PC-9 (cell line): Measurements from ENCODE around the gene EIF4ENIF1. TPM values are rescaled to one million over a fixed set of nuclear protein-coding genes. Genes with fewer than 3 reads are reported as not detected.
A peak's percentile ranks its signal among the peaks of the same experiment; 100 is the strongest.

Experiments
- Bru-seq: library from RNA; stranded (reverse); fragments of 400-500 nt; gene quantifications from one replicate; lab custom pipeline; 2021; lab: Mats Ljungman, UMichigan
- BruChase-seq, 2 experiments: library from RNA; stranded (reverse); fragments of 400-500 nt; gene quantifications; one replicate each; lab custom pipeline; 2021; lab: Mats Ljungman, UMichigan
- BruUV-seq: library from RNA; stranded (reverse); fragments of 400-500 nt; replicated peaks from 2 replicates; lab custom pipeline; 2021; lab: Mats Ljungman, UMichigan
- CTCF ChIA-PET: fragments of 300-600 bp; sonication (Branson Sonifier 250); formaldehyde crosslinking; loops from one replicate; lab custom pipeline; 2022; ENCODE audit warnings: antibody characterized with exemption; lab: Charles Lee
- POLR2A ChIA-PET: fragments of 300-600 bp; sonication (Branson Sonifier 250); formaldehyde crosslinking; loops from one replicate; lab custom pipeline; 2022; ENCODE audit warnings: antibody characterized with exemption; ENCODE audit not compliant: unreplicated experiment; lab: Charles Lee
- DNase-seq, 2 experiments: peaks; one replicate each; pipeline versions ENCODE4 v3.0.0 to v3.0.0-alpha.2; 2015 to 2022; ENCODE audit warnings: mixed read lengths in 1 of 2
- H2AFZ ChIP-seq: fragments of 200-600 bp; sonication (generic); 2 replicates; pipeline ENCODE4 v1.8.1; 2017; ENCODE audit warnings: antibody characterized with exemption
- H3F3A ChIP-seq: fragments of 200-600 bp; sonication (generic); 2 replicates; pipeline ENCODE4 v1.8.1; 2017; ENCODE audit warnings: antibody characterized with exemption, mild to moderate bottlenecking, low read depth; ENCODE audit not compliant: insufficient read depth
- H3K27ac ChIP-seq: fragments of 200-600 bp; sonication (generic); 2 replicates; pipeline ENCODE4 v1.6.1; 2016; ENCODE audit warnings: mixed run types
- H3K27me3 ChIP-seq: fragments of 200-600 bp; sonication (generic); 2 replicates; pipeline ENCODE4 v1.6.1; 2016; ENCODE audit warnings: low read depth, mixed run types; ENCODE audit not compliant: insufficient read depth
- H3K36me3 ChIP-seq: fragments of 200-600 bp; sonication (generic); 2 replicates; pipeline ENCODE4 v1.6.1; 2016; ENCODE audit warnings: low read depth, mixed run types
- H3K4me1 ChIP-seq: fragments of 200-600 bp; sonication (generic); replicated peaks from 2 replicates; pipeline ENCODE4 v1.6.1; 2016; ENCODE audit warnings: mixed run types; ENCODE audit not compliant: insufficient read depth
- H3K4me2 ChIP-seq: fragments of 200-600 bp; sonication (generic); 2 replicates; pipeline ENCODE4 v1.6.1; 2017; ENCODE audit warnings: mixed run types
- H3K4me3 ChIP-seq: fragments of 200-600 bp; sonication (generic); 2 replicates; pipeline ENCODE4 v1.6.1; 2016; ENCODE audit warnings: mixed run types
- H3K79me2 ChIP-seq: fragments of 200-600 bp; sonication (generic); 2 replicates; pipeline ENCODE4 v1.6.1; 2017; ENCODE audit warnings: low read depth, mixed run types
- H3K9me2 ChIP-seq: fragments of 200-600 bp; sonication (generic); 2 replicates; pipeline ENCODE4 v1.8.1; 2017; ENCODE audit warnings: mild to moderate bottlenecking; ENCODE audit not compliant: insufficient read depth
- H3K9me3 ChIP-seq: fragments of 200-600 bp; sonication (generic); 2 replicates; pipeline ENCODE4 v1.8.1; 2016; ENCODE audit warnings: low read depth; ENCODE audit not compliant: insufficient read depth
- H4K20me1 ChIP-seq: fragments of 200-600 bp; sonication (generic); 2 replicates; pipeline ENCODE4 v1.8.1; 2017; ENCODE audit not compliant: insufficient read depth
- CTCF ChIP-seq: fragments of 200-600 bp; sonication (generic); conservative IDR thresholded peaks from 2 replicates; pipeline ENCODE4 v1.6.1; 2017; ENCODE audit warnings: mixed run types, antibody characterized with exemption, mild to moderate bottlenecking, moderate library complexity
- EZH2 ChIP-seq: fragments of 200-600 bp; sonication (generic); IDR thresholded peaks from 2 replicates; pipeline ENCODE4 v1.8.0; 2017; ENCODE audit warnings: antibody characterized with exemption, low read depth
- intact Hi-C: fragments of 100-400 bp; cut with micrococcal nuclease; formaldehyde crosslinking; loops from one replicate; pipeline ENCODE4 v1.10.0; 2022; ENCODE audit not compliant: unreplicated experiment
- long read RNA-seq: library from polyadenylated mRNA; stranded (forward); transcript quantifications from one replicate; pipeline ENCODE4 v2.0.0, GENCODE V29; 2022
- total RNA-seq: library from RNA; stranded (reverse); gene quantifications from 2 replicates; pipeline ENCODE4 v1.2.3, GENCODE V29; 2021

Gene EIF4ENIF1, protein sequence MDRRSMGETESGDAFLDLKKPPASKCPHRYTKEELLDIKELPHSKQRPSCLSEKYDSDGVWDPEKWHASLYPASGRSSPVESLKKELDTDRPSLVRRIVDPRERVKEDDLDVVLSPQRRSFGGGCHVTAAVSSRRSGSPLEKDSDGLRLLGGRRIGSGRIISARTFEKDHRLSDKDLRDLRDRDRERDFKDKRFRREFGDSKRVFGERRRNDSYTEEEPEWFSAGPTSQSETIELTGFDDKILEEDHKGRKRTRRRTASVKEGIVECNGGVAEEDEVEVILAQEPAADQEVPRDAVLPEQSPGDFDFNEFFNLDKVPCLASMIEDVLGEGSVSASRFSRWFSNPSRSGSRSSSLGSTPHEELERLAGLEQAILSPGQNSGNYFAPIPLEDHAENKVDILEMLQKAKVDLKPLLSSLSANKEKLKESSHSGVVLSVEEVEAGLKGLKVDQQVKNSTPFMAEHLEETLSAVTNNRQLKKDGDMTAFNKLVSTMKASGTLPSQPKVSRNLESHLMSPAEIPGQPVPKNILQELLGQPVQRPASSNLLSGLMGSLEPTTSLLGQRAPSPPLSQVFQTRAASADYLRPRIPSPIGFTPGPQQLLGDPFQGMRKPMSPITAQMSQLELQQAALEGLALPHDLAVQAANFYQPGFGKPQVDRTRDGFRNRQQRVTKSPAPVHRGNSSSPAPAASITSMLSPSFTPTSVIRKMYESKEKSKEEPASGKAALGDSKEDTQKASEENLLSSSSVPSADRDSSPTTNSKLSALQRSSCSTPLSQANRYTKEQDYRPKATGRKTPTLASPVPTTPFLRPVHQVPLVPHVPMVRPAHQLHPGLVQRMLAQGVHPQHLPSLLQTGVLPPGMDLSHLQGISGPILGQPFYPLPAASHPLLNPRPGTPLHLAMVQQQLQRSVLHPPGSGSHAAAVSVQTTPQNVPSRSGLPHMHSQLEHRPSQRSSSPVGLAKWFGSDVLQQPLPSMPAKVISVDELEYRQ
- total RNA-seq (15.3 and 21.8 TPM in 2 replicates), Bru-seq, nascent RNA (percentile 67 among the genes with signal in this experiment), BruChase-seq, experiment 1, labeled RNA remaining after a 2-hour chase (percentile 61 among the genes with signal in this experiment), BruChase-seq, experiment 2, labeled RNA remaining after a 6-hour chase (percentile 57 among the genes with signal in this experiment)
- long read RNA-seq, partial matches to known transcripts: 9 of 23 reads
- long read RNA-seq, other reads (novel, unspliced or antisense): 10 of 23 reads

DNA sequence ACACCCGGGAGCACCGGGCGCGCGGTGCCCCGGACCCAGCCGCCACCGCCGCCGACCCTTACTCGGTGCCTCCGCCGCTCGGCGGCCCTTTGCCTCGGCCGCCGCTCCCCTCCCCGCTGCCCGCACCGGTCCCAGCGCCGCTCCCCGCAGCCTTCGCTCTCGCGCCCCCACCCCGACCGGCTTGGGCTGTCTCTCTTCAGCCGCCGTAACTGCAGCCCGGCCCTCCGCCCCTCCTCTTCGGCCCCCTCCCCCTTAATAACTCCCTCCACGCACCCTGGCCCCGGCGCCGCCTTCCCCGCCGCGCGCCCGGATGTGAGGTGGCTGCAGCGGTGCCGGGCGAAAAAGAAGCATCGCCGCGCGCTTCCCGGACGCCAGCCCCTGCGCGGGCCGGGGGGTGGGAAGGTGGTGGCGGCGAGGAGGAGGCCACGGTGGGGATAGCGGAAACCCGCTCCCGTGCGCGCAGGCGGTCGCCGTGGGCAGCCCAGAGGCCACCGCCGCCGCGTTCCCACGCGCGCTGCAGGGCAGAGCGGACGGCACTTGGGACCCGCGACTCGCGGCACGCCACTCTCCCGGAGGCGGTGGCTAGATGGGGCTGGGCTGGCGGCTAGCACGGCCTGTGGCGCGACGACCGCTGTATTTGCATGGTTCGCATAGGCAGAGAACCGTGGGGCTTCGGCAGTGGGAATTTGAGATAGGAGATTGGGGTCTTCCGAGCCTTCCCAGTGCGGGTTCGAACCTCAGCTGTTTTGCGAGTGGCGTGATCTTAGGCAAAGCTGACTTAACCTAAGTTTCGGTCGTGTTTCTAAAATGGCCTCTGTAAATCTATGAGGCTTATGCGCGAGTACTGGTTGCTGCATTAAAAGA, at the start of gene EIF4ENIF1:
Gene EIF4ENIF1, minus strand, starts transcription at position 211 of the 864 bp plus-strand sequence. CDS start 1,124 bp downstream, outside the sequence.
- intact Hi-C loops: loop anchor here (10.0 kb wide), 1 partner anchor 145 kb away; no protein-coding TSS in a partner anchor
- TF ChIP-seq CTCF: no peak
- TF ChIP-seq EZH2: no peak
- Histone ChIP-seq H3K9me3 (no peaks in the 10 kb centered on the region), H3K4me2 (peak within 1 kb of the TSS; percentile 92), H2AFZ (peak within 1 kb of the TSS; percentile 100), H3K9me2 (no peaks in the 10 kb centered on the region), H3K4me3 (peak within 1 kb of the TSS; percentile 99), H3K4me1 (peaks cover 20% of the 10 kb centered on the region), H3K79me2 (peaks cover 48% of the 10 kb centered on the region), H3F3A (peaks cover 29% of the 10 kb centered on the region), H3K27me3 (no peaks in the 10 kb centered on the region), H3K27ac (peak within 1 kb of the TSS; percentile 83), H4K20me1 (no peaks in the 10 kb centered on the region; the same call in 1 of the 2 replicates), H3K36me3 (0 out of 2 replicates have a peak, but pooled peaks cover 7% of the 10 kb centered on the region)
- POLR2A ChIA-PET: interaction anchor here (0.6 to 0.7 kb wide), 2 partner anchors 173 to 187 kb away, joined by 4 to 5 read pairs; partner anchors contain the start of gene PISD
- DNase-seq: peak; percentile 44 to 83
- BruUV-seq: no TSS peak
- CTCF ChIA-PET: no interaction called here

DNA sequence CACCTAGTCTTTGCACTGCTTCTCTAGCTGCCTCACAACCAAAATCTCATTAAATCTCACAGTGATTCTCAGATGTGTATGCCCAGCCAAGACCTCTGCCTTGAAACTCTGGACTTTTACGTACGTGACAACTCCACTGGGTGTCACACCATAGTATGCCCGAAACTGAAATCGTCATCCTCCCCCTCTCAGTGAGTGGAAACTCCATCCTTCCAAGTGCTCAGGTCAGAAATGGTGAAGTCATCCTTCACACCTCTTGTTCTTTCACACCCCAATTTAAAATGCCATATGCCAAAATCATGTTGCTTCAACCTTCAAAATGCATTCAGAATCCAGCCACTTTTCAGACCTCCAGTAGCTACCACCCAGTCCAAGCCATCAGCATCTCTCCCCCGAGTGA, 49.2 kb upstream of the EIF4ENIF1 start:
- no peak overlapping the region for H3K27ac ChIP-seq
- no peak overlapping the region for H3K4me3 ChIP-seq
- H3K27me3 ChIP-seq: no peaks in the 10 kb centered on the region
- POLR2A ChIA-PET: no interaction called here
- BruUV-seq: no TSS peak
- H3K9me2 ChIP-seq: no peaks in the 10 kb centered on the region
- CTCF ChIA-PET: no interaction called here
- H3F3A ChIP-seq: peaks cover 1% of the 10 kb centered on the region; the same call in 1 of the 2 replicates
- intact Hi-C loops: no loop called here
- no peaks in the 10 kb centered on the region for H3K79me2 ChIP-seq
- no peaks in the 10 kb centered on the region for H3K9me3 ChIP-seq
- H4K20me1 ChIP-seq: no peaks in the 10 kb centered on the region
- no peaks in the 10 kb centered on the region for H3K4me1 ChIP-seq
- no peak overlapping the region for H2AFZ ChIP-seq
- DNase-seq: no peak
- H3K4me2 ChIP-seq: no peak overlapping the region
- TF ChIP-seq CTCF (no peak), EZH2 (no peak)
- H3K36me3 ChIP-seq: no peaks in the 10 kb centered on the region
